Neural progenitor cell (in vitro differentiated cells): ENCODE data around the gene ATP5MG. TPM values are rescaled to one million over a fixed set of nuclear protein-coding genes. Genes with fewer than 3 reads are reported as not detected.
"Not testable (repeated sequence)": the region's sequence is repeated elsewhere in the genome, so short reads cannot be mapped to it uniquely, and the experiment has no call there.

ENCODE experiments used
- DNase-seq: peaks from one replicate; pipeline ENCODE4 v3.0.0-alpha.2; 2016; ENCODE audit warnings: low spot score
- H2AFZ ChIP-seq: fragments of 200-600 bp; sonication (generic); replicated peaks from 2 replicates; pipeline ENCODE4 v1.6.1; 2016; ENCODE audit warnings: antibody characterized with exemption
- H3F3A ChIP-seq: fragments of 200-600 bp; sonication (generic); 2 replicates; pipeline ENCODE4 v1.6.1; 2016; ENCODE audit warnings: antibody characterized with exemption, low read depth
- H3K27ac ChIP-seq: fragments of 200-600 bp; sonication (generic); 2 replicates; pipeline ENCODE4 v1.5.1; 2016; ENCODE audit warnings: mild to moderate bottlenecking
- H3K27me3 ChIP-seq: fragments of 200-600 bp; sonication (generic); 2 replicates; pipeline ENCODE4 v1.6.1; 2016; ENCODE audit warnings: mild to moderate bottlenecking, moderate library complexity
- H3K36me3 ChIP-seq: fragments of 200-600 bp; sonication (generic); 2 replicates; pipeline ENCODE4 v1.5.1; 2016
- H3K4me1 ChIP-seq: fragments of 200-600 bp; sonication (generic); 2 replicates; pipeline ENCODE4 v1.6.1; 2016; ENCODE audit warnings: mixed run types
- H3K4me2 ChIP-seq: fragments of 200-600 bp; sonication (generic); 2 replicates; pipeline ENCODE4 v1.6.1; 2016
- H3K4me3 ChIP-seq: fragments of 200-600 bp; sonication (generic); 2 replicates; pipeline ENCODE4 v1.5.1; 2016
- H3K79me2 ChIP-seq: fragments of 200-600 bp; sonication (generic); 2 replicates; pipeline ENCODE4 v1.6.1; 2016; ENCODE audit warnings: low read depth
- H3K9ac ChIP-seq: fragments of 200-600 bp; sonication (generic); 2 replicates; pipeline ENCODE4 v1.6.1; 2016
- H3K9me3 ChIP-seq: fragments of 200-600 bp; sonication (generic); 2 replicates; pipeline ENCODE4 v1.5.1; 2016; ENCODE audit warnings: low read depth
- H4K20me1 ChIP-seq: fragments of 200-600 bp; sonication (generic); 2 replicates; pipeline ENCODE4 v1.6.1; 2016; ENCODE audit warnings: low read depth
- H3K27ac Mint-ChIP-seq: 3 replicates; pipeline ENCODE4 v1.8.0; 2021; ENCODE audit warnings: mixed read lengths
- H3K27me3 Mint-ChIP-seq: 2 replicates; pipeline ENCODE4 v1.8.0; 2022; ENCODE audit warnings: low read depth, mild to moderate bottlenecking, inconsistent platforms, moderate library complexity, mixed read lengths; ENCODE audit not compliant: insufficient read depth
- H3K36me3 Mint-ChIP-seq: 3 replicates; pipeline ENCODE4 v1.8.0; 2021; ENCODE audit warnings: mixed read lengths
- H3K4me1 Mint-ChIP-seq: 3 replicates; pipeline ENCODE4 v1.8.0; 2021; ENCODE audit warnings: mixed read lengths
- H3K4me3 Mint-ChIP-seq: 3 replicates; pipeline ENCODE4 v1.8.0; 2021; ENCODE audit warnings: mild to moderate bottlenecking, moderate library complexity, mixed read lengths
- H3K9me3 Mint-ChIP-seq: 3 replicates; pipeline ENCODE4 v1.8.0; 2020; ENCODE audit warnings: mixed read lengths
- CTCF ChIP-seq: fragments of 200-600 bp; sonication (generic); IDR thresholded peaks from 2 replicates; pipeline ENCODE4 v1.5.1; 2017; ENCODE audit warnings: antibody characterized with exemption, mild to moderate bottlenecking
- EZH2 ChIP-seq: fragments of 200-600 bp; sonication (generic); IDR thresholded peaks from 2 replicates; pipeline ENCODE4 v1.6.1; 2017; ENCODE audit warnings: antibody characterized with exemption, mild to moderate bottlenecking, moderate library complexity
- EZH2phosphoT487 ChIP-seq: fragments of 200-600 bp; sonication (generic); IDR thresholded peaks from 2 replicates; pipeline ENCODE4 v1.6.1; 2017; ENCODE audit warnings: antibody characterized with exemption
- total RNA-seq: library from RNA; depleted of rRNA; stranded (reverse); fragments of >200 nt; gene quantifications from 2 replicates; pipeline ENCODE4 v1.2.3, GENCODE V29; 2015; ENCODE audit warnings: low replicate concordance

The ATP5MG gene
- total RNA-seq, 1 donor from 2014 or later: 113 TPM

- Histone ChIP-seq H3K4me3 (no peak overlapping the region), H3K27me3 (no peaks in the 10 kb centered on the region), H3K9me3 (no peaks in the 10 kb centered on the region), H3K4me2 (no peak overlapping the region), H3K36me3 (no peaks in the 10 kb centered on the region), H4K20me1 (peaks cover 18% of the 10 kb centered on the region), H3K27ac (no peak overlapping the region), H3F3A (peaks cover 23% of the 10 kb centered on the region), H3K79me2 (peaks cover 27% of the 10 kb centered on the region), H2AFZ (no peak overlapping the region), H3K9ac (no peak overlapping the region), H3K4me1 (no peaks in the 10 kb centered on the region)
- no peak for DNase-seq
- TF ChIP-seq EZH2phosphoT487 (no peak), CTCF (no peak)
- H3K27me3 Mint-ChIP-seq: no peaks in the 10 kb centered on the region
- peaks cover 22% of the 10 kb centered on the region for H3K4me1 Mint-ChIP-seq
- H3K9me3 Mint-ChIP-seq: no peaks in the 10 kb centered on the region
- H3K4me3 Mint-ChIP-seq: peak overlapping the region; percentile 11
- H3K36me3 Mint-ChIP-seq: no peaks in the 10 kb centered on the region
- no peak overlapping the region for H3K27ac Mint-ChIP-seq
Measured at GRCh38 chr11:118398791-118399559, 2.4 kb upstream of the ATP5MG start.

- peak overlapping the region; percentile 99 for H2AFZ ChIP-seq
- no peaks in the 10 kb centered on the region for H3K27me3 Mint-ChIP-seq
Measured at GRCh38 chr11:118401880-118402590, 629 bp downstream of the ATP5MG start.

GRCh38 chr11:118402594-118402993 lies 1.2 kb downstream of the ATP5MG start:
- H2AFZ ChIP-seq, H3K27ac Mint-ChIP-seq, H3K36me3 ChIP-seq, DNase-seq, H3K27ac ChIP-seq, H3K27me3 ChIP-seq, H3K9me3 Mint-ChIP-seq, H3K4me1 ChIP-seq, H3K27me3 Mint-ChIP-seq, H3K9ac ChIP-seq, H3K36me3 Mint-ChIP-seq, H3K9me3 ChIP-seq: not testable (repeated sequence)
- Histone ChIP-seq H3K79me2 (peaks cover 61% of the 10 kb centered on the region), H3K4me2 (peak overlapping the region; percentile 90), H3F3A (peaks cover 23% of the 10 kb centered on the region), H3K4me3 (peak overlapping the region; percentile 85), H4K20me1 (peaks cover 28% of the 10 kb centered on the region)
- peaks cover 24% of the 10 kb centered on the region for H3K4me1 Mint-ChIP-seq
- H3K4me3 Mint-ChIP-seq: peak overlapping the region; percentile 96

More at GRCh38 chr11:118401880-118402590, 629 bp downstream of the ATP5MG start:
- H3K4me3 ChIP-seq: peak overlapping the region; percentile 85
- Mint-ChIP-seq H3K36me3 (peaks cover 3% of the 10 kb centered on the region), H3K9me3 (no peaks in the 10 kb centered on the region), H3K4me1 (peaks cover 24% of the 10 kb centered on the region), H3K27ac (peak overlapping the region; percentile 76), H3K4me3 (peak overlapping the region; percentile 96)
- peaks cover 28% of the 10 kb centered on the region for H4K20me1 ChIP-seq
- peak overlapping the region; percentile 80 for H3K9ac ChIP-seq
- no peaks in the 10 kb centered on the region for H3K27me3 ChIP-seq
- H3F3A ChIP-seq: peaks cover 23% of the 10 kb centered on the region
- peaks cover 58% of the 10 kb centered on the region for H3K79me2 ChIP-seq
- H3K4me1 ChIP-seq: no peaks in the 10 kb centered on the region
- no peak for TF ChIP-seq EZH2phosphoT487
- TF ChIP-seq EZH2: no peak
- no peak for TF ChIP-seq CTCF
- peak; percentile 13 for DNase-seq
- peak overlapping the region; percentile 90 for H3K4me2 ChIP-seq
- no peak overlapping the region for H3K27ac ChIP-seq
- no peaks in the 10 kb centered on the region for H3K9me3 ChIP-seq
- no peaks in the 10 kb centered on the region for H3K36me3 ChIP-seq
